Fibroblast of lung (primary cell): ENCODE data around the gene APBB2.

Experiments
- EZH2 ChIP-seq: IDR thresholded peaks from 2 replicates; pipeline ENCODE4 v1.5.1; 2012; ENCODE audit warnings: low read length, control low read depth, mild to moderate bottlenecking; ENCODE audit errors: missing control alignments
- TF ChIP-seq, protein P1 (sequence below), 2 donors: IDR thresholded peaks in 1 of 2; conservative IDR thresholded peaks in 1 of 2; 1 replicate in 1 of 2; 2 replicates in 1 of 2; pipeline ENCODE4 v1.5.1; 2011 to 2012; ENCODE audit warnings: low read length in 2 of 2, control low read depth in 1 of 2, inconsistent platforms in 1 of 2, low read depth in 1 of 2, mild to moderate bottlenecking in 1 of 2

GRCh38 chr4:41122309-41122708 lies 92.0 kb downstream of the APBB2 start:
- TF ChIP-seq, protein P1, sequence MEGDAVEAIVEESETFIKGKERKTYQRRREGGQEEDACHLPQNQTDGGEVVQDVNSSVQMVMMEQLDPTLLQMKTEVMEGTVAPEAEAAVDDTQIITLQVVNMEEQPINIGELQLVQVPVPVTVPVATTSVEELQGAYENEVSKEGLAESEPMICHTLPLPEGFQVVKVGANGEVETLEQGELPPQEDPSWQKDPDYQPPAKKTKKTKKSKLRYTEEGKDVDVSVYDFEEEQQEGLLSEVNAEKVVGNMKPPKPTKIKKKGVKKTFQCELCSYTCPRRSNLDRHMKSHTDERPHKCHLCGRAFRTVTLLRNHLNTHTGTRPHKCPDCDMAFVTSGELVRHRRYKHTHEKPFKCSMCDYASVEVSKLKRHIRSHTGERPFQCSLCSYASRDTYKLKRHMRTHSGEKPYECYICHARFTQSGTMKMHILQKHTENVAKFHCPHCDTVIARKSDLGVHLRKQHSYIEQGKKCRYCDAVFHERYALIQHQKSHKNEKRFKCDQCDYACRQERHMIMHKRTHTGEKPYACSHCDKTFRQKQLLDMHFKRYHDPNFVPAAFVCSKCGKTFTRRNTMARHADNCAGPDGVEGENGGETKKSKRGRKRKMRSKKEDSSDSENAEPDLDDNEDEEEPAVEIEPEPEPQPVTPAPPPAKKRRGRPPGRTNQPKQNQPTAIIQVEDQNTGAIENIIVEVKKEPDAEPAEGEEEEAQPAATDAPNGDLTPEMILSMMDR (conservative IDR thresholded peaks at IDR 0.05 in 1 of 2, IDR thresholded peaks at IDR 0.05 in 1 of 2; ENCODE audit: low read depth in 1 of 2, low read length in 2 of 2) = no peak
- no peak for TF ChIP-seq EZH2
